Mononuclear cell (primary cell): ENCODE results near the gene ATP2C2. TPM values are rescaled to one million over a fixed set of nuclear protein-coding genes. Genes with fewer than 3 reads are reported as not detected.

Experiments
- H3K27me3 ChIP-seq: 2 replicates; pipeline ENCODE4 v1.6.0; 2011; ENCODE audit warnings: low read length, control low read depth; ENCODE audit not compliant: insufficient read depth
- H3K4me1 ChIP-seq: 2 replicates; pipeline ENCODE4 v1.5.1; 2011; ENCODE audit warnings: mild to moderate bottlenecking, low read length, control low read depth; ENCODE audit not compliant: insufficient read depth
- H3K4me3 ChIP-seq: 2 replicates; pipeline ENCODE4 v1.5.1; 2011; ENCODE audit warnings: mild to moderate bottlenecking, low read length, moderate library complexity
- H3K9me3 ChIP-seq: 2 replicates; pipeline ENCODE4 v1.5.1; 2011; ENCODE audit warnings: low read depth, mild to moderate bottlenecking, control low read depth, low read length
- total RNA-seq: library from RNA; depleted of rRNA; stranded (reverse); fragments of >200 nt; gene quantifications from one replicate; pipeline ENCODE4 v1.2.3, GENCODE V29; 2012

The ATP2C2 gene
- total RNA-seq, 1 donor: not detected

DNA sequence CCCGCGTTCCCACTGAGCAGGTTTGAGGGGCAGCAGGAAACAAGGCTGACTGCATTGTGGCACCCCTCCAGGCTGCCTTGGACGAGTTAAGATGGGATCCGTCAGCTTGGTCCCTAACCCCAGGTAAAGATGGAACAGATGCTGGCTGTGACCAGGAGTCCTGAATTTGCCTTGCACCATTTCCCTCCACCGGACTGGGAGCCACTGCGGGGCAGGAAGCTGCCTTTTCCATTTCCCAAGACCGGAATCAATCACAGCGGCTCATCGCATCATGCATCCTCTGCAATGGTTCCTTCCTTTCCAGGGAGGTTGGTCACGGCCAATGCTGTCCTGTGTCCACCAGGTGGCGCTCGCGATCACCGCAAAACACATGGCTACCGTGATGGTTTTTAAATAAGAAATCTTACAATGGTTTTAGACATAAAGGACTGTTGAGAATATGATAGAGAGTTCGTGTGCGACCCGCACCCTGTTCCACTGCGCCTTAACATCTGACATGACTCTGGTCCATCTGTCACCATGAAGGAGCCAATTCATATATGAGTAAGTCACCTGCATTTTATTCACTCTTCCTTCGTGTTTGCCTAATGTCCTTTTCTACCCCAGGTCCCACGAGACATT lies 143.0 kb downstream of the ATP2C2 start:
- Histone ChIP-seq H3K27me3 (no peaks in the 10 kb centered on the region), H3K4me3 (no peak overlapping the region), H3K4me1 (peaks cover 80% of the 10 kb centered on the region), H3K9me3 (no peaks in the 10 kb centered on the region)

DNA sequence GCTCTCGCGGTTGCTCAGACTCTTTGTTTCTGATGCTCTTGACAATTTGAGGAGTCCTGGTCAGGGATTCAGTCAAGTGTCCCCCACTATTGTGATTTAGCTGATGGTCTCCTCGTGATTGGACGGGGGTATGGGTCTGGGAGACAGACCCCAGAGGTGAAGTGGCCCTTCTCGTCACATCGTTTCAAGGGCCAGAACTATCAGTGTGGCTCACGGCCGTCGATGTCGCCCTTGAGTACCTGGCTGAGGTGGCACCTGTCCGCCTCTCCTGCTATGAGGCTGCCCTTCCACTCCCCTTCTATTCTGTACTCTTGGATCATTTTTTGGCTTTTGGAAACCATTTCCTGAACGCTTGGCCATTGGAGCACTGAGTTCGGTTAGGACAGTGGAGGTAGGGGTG lies 143.5 kb downstream of the ATP2C2 start:
- H3K4me1 ChIP-seq: peaks cover 74% of the 10 kb centered on the region
- H3K27me3 ChIP-seq: no peaks in the 10 kb centered on the region
- no peaks in the 10 kb centered on the region for H3K9me3 ChIP-seq
- no peak overlapping the region for H3K4me3 ChIP-seq

DNA sequence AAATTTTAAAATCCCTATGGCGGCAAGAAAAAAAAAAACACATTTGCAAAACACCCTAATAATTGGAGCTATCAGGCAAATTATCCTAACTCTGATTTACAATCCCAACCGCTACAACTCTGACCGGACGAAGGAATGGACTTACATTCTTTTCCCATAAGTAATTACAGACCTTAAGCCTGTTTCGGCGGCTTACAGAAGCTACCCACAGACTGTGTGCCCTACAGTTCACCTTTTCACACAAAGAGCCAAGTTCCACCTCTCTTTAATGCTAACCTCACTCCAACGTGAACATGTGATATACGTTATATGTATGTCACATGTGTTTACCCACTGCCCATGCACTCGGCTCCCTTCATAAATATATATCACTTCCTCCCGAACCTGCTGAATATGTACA lies 144.8 kb downstream of the ATP2C2 start:
- no peaks in the 10 kb centered on the region for H3K9me3 ChIP-seq
- H3K27me3 ChIP-seq: no peaks in the 10 kb centered on the region
- H3K4me3 ChIP-seq: no peak overlapping the region
- peaks cover 62% of the 10 kb centered on the region for H3K4me1 ChIP-seq

DNA sequence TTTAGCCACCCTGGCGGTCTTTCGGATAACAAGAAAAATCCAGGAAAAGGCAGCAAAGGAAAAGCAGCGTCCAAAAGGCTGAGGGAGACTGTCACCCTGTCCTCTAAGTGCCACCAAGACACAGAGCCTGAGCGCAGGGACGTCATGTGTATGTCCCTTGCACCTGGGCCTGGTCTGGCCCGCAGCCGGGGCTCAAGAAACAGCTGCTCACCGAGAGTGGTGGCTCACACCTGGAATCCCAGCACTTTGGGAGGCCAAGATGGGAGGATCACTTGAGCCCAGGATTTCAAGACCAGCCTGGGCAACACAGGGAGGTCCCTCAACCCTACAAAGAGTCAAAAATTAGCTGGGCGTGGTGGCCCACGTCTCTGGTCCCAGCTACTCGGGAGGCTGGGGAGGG lies 145.3 kb downstream of the ATP2C2 start:
- H3K4me3 ChIP-seq: no peak overlapping the region
- peaks cover 62% of the 10 kb centered on the region for H3K4me1 ChIP-seq
- no peaks in the 10 kb centered on the region for H3K27me3 ChIP-seq
- H3K9me3 ChIP-seq: no peaks in the 10 kb centered on the region

Other genes with a start within 250 kb of the ATP2C2 start
- gene HSDL1, start 223.4 kb upstream of the ATP2C2 start, total RNA-seq: 12.0 TPM
- 25.3 TPM for gene DNAAF1, start 223.2 kb upstream of the ATP2C2 start, total RNA-seq
- gene TAF1C, start 181.5 kb upstream of the ATP2C2 start, total RNA-seq: 21.3 TPM
- not detected for gene ADAD2, start 177.4 kb upstream of the ATP2C2 start, total RNA-seq
- gene KCNG4, start 128.5 kb upstream of the ATP2C2 start, total RNA-seq: not detected
- 0.10 TPM for gene WFDC1, start 73.7 kb upstream of the ATP2C2 start, total RNA-seq
- 1.8 TPM for gene MEAK7, start 136.1 kb downstream of the ATP2C2 start, total RNA-seq
- gene COTL1, start 249.5 kb downstream of the ATP2C2 start, total RNA-seq: 528 TPM